C1 segment of cervical spinal cord (tissue), 14 donors: Measurements from ENCODE around the gene PHYH.
"Not testable (repeated sequence)": the region's sequence is repeated elsewhere in the genome, so short reads cannot be mapped to it uniquely, and the experiment has no call there.

Experiments used
- DNase-seq, 14 donors: peaks; one replicate each; lab custom pipeline; 2025; lab: John Stamatoyannopoulos, UW

Gene PHYH

DNA sequence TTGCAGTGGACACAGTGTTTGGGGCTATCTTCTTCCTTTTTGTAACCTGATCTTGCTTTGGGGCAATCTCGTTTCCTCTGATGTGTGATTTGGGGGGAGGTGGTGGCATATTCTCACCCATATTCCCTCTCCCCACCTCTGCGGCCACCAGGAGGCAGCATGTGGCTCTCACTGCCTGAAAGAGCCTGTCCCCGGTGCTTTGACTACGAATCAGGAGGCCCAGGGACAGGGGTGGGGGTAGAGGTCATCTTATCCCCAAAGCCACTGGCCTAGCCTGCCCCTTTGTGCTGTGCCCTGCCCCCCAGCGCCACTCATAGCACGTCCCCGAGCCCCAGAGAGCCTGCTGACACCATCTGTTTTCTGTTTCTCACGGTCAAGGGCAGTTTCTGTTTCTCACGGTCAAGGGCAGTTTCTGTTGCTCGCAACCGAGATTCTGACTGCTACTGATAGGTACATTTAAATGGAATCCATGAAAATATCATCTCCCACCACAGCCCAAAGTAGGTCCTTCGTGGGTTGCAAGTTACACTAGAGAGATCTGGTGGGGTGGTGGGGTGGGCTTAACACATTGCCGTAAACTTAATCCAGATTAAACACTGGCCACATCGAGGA, 28.2 kb downstream of the PHYH start:
- DNase-seq: peak in 4 of 14 donors; percentile 7 to 26 (median 24)

DNA sequence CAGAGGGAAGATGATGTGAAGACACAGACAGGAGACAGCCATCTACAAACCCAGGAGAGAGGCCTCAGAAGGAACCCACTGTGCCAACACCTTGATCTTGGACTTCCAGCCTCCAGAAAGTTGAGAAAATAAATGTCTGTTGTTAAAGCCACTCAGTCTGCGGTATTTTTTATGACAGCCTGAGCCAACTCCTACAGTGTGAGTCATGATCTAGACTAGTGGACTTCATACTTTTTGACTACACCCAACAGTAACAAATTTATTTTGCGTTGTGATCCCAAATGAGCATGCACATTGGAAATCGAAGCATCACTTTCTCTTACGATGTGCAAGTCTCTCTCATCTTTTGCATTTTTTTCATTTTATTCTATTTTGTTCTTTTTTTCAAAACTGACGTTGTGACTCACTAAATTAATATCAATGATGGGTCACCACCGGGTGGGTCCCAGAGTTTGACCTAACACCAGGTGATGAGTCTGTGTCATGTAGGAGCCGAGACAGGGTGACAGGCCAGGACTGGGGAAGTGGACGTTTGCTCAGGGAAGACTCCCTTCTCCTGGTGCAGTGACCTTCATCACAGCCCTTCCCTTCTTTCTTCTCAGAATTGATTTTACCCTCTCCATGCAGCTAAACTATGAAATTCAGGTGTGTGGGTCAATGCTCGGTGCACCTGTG, 28.9 kb downstream of the PHYH start:
- DNase-seq: no peak

- no peak for DNase-seq
These were observed 31.0 kb downstream of the PHYH start for GRCh38 chr10:13268841-13269240.

DNA sequence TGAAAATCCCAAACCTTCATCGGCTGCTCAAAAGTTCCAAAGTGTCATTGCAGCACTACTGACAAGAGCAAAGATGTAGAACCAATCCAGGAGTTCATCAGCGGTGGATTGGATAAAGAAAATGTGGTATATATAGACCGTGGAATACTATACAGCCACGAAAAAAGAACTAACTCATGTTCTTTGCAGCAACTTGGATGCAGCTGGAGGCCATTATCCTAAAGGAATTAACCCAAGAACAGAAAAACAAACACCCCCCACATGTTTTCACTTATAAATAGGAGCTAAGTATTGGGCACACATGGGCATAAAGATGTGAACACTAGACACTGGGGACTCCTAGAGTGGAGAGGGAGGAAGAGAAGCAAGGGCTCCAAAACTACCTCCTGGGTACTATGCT, 31.6 kb downstream of the PHYH start:
- no peak for DNase-seq

- DNase-seq: no peak
These were observed 36.3 kb downstream of the PHYH start for GRCh38 chr10:13263591-13263990.

GRCh38 chr10:13262433-13262832, 37.4 kb downstream of the PHYH start:
- no peak for DNase-seq

DNA sequence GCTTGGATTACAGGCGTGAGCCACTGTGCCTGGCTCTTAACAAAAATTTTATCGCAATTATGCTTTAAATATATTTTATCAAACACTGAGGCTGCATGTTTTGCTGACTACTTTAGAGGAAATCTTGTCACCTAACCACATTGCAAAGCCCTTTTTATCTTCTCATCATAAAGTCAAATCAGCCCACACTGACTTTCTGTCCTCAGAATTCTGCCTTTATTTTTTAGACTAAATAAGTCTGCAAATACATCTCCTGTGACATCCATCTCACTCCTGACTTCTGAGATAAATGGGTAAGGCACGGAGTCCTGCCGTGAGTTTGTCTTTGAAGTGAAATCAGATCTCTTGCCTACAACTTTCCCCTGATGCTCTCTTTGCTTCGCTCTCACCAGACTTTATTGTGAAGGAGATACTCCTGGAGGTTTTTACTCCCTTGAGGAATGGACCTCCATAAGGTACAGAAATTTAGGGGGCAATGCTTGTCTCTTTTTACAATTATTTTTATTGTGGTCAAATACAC, 42.2 kb downstream of the PHYH start:
- DNase-seq: no peak

DNA sequence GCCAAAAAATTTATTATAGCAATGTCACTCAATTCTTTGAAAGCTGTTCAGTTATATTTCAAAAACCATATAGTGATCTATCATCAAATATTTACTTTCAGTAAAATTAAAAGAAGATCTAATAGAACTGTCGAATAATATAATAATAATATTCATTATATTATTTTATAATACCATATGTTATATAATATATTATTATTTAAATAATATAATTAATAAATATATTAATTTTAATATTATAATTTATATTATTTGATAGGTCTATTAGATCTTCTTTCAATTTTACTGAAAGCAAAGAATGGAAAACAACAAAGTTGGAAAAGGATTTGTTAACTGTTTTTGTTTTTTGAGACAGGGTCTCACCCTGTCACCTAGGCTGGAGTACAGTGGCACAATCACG, 43.2 kb downstream of the PHYH start:
- no peak for DNase-seq

DNA sequence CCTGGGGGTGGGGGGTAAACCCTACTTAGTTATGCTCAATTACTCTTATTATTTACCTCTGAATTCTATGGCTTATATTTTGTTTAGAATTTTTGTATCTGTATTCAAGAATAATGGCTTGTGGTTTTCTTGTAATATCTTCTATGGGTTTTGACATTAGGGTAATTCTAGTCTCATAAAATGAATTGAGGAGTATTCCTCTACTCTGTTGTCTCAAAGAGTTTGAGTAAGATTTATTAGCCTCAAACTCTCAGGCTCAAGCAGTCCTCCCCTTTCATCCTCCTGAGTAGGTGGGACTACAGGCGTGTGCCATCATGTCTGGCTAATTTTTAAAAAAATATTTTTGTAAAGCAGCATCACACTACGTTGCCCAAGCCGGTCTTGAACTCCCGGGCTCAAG, 46.1 kb downstream of the PHYH start:
- no peak for DNase-seq

DNA sequence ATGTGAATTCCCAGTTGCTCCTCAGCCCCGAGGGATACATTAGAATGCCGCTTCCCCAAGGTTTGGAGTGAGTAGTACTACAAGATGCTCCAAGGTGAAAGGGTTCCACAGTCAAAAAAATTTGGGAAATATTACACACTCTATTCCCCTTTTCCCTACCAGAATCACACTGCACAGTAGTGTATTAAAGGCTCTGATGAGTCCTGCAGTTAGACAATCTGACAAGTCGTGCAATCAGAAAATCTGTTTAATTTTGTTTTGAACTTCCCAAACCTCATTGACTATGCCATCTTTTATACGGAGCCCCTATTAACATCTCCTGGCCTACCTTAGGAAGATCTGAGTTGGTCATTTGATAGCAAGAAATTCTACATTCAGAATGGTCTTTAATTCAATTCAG, 52.1 kb downstream of the PHYH start:
- no peak for DNase-seq

DNA sequence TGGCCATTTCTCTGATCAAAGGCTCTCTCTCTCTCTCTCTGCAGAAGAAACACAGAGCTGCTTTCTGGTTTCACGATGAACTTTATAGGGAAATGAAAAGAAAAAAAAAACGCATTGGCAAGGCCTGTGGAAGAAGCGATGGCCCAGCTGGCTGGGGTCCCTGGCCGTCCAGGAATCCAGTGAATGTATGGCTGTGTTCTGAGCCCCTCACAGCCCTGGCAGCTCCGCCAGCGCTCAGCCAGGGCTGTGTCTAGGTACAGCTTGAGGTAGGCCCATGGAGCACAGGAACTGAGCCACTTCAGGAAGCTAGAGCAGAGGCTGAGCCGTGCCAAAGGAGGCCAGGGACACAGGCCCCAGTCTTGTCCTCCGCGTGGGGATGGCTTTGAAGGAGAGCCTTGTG, 52.6 kb downstream of the PHYH start:
- DNase-seq: no peak

DNA sequence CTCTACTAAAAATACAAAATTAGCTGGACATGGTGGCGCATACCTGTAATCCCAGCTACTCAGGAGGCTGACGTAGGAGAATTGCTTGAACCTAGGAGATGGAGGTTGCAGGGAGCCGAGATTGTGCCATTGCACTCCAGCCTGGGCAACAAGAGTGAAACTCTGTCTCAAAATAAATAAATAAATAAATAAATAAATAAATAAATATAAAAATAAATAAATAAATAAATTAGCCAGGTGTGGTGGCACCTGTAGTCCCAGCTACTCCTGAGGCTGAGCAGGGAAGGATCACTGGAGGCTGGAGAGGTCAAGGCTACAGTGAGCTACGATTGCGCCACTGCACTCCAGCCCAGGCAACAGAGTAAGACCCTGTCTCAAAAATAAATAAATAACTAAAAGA, 57.6 kb downstream of the PHYH start:
- DNase-seq: not testable (repeated sequence)

- DNase-seq: no peak
These were observed 58.3 kb downstream of the PHYH start for GRCh38 chr10:13241613-13242012.

DNA sequence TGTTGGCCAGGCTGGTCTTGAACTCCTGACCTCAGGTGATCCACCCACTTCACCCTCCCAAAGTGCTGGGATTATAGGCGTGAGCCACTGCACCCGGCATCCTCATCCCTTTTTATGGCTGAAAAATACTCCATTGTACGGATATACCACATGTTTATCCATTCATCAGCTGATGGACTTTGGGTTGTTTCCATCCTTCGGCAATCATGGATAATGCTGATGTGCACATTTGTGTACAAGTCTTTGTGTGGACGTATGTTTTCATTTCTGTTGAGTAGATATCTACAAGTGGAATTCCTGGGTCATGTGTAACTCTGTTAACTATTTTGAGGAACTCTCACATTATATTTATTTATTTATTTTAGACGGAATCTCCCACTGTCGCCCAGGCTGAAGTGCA, 59.9 kb downstream of the PHYH start:
- no peak for DNase-seq

- DNase-seq: no peak
These were observed 61.4 kb downstream of the PHYH start for GRCh38 chr10:13238271-13239077.

- no peak for DNase-seq
These were observed 63.2 kb downstream of the PHYH start for GRCh38 chr10:13236638-13237037.

DNA sequence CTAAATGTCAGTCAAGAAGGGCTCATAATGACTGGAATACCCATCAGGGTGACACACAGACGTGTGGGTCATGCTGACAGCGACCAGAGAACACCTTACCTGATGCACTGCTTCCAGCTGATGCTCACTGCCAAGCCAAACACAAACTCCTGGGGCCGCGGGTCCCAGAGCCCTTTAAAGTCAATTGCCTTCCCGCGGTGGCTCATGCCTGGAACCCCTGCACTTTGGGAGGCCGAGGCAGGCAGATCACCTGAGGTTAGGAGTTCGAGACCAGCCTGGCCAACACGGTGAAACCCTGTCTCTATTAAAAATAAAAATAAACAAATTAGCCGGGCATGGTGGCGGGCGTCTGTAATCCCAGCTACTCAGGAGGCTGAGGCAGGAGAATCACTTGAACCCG, 65.1 kb downstream of the PHYH start:
- DNase-seq: not testable (repeated sequence)

DNA sequence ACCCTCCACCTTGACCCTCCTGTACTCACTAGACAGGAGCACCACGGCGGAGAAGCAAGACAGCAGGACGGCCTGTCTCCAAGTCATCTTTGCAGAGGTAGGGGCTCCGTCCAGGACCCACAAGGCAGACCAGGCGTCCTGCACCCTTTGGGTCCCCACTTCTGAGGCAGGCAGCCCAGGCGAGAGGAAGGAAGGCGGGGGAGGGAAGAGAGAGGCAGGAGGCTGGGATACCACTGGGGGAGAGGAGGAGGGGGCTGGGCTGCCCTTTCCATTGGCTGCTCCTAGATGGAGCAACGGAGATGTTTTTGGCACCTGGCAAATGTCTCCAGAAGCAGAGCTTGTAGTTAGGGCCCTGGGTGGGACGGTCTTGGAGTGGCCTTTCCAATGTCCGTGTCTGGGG, 65.7 kb downstream of the PHYH start, which contains the start of gene UCMA:
TSS of gene UCMA (minus strand) at position 203 of the 400 bp plus-strand sequence. CDS start at position 87, 116 bp downstream.
- no peak for DNase-seq

DNA sequence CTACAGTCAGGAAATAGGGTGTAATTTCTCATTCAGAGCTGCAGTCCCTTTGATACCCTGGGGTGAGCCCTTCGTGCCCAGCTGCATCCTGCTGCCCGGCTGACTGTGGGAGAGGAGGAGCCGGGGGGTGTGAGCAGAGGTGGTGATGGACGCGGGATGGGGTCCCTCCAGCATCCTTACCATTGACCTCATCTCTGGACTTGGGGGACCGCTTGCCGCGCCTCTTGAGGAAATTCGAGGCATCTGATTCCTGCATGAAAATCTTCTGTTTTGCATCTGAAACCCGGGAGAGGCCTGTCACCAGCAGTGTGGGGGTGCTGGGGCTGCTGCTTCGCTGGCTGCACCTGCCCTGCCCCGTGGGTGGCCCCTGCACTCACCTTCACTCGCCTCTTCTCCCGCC, 66.5 kb downstream of the PHYH start:
- DNase-seq: no peak

DNA sequence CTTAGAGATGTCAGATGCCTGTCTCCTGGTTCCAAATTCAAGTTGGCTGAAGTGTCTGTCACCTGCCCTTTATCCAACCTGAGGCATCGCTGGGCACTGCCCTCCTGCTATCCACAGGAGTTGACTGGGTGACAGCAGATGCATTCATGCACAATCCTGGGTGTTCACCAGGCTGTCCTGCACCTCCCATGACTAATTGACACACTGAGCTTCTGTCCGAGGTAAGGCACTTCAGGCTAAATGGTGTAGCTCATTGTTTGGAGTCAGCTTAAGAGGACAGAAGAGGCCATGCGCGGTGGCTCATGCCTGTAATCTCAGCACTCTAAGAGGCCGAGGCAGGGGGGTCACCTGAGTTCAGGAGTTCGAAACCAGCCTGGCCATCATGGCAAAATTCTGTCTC, 68.1 kb downstream of the PHYH start:
- no peak for DNase-seq

DNA sequence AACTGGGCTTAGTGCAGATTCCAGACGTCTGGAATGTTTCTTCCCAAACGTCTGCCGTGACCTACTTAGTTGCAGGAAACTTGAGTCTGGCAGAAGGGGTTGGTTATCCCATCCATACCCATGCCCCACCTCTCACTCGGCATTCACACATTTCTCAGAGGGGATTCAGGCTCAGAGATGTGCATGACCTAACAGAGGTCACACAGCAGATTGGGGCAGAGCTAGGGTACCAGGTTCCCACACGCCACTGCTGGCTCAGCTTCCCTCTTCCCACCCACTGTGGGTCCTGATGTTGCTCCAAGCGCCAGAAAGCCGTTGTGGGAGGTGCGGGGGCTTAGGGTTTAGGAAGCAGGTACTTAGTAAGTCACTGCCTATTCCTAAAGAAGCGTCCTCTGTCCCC, 68.7 kb downstream of the PHYH start:
- no peak for DNase-seq
